A549 (cell line): Measurements from ENCODE around the gene UBR2.

Experiments
- CBX8 ChIP-seq: fragments of 200-600 bp; sonication (generic); IDR thresholded peaks from 2 replicates; pipeline ENCODE4 v1.6.1; 2016
- EHMT2 ChIP-seq: fragments of 200-600 bp; sonication (generic); IDR thresholded peaks from 2 replicates; pipeline ENCODE4 v1.6.1; 2016; ENCODE audit warnings: antibody characterized with exemption, low read depth, mild to moderate bottlenecking, moderate library complexity
- FOSL2 ChIP-seq, 2 experiments: fragments of 450-650 bp in 1 of 2; fragments of >200 bp in 1 of 2; sonication (Bioruptor Twin) in 1 of 2; formaldehyde crosslinking; IDR thresholded peaks; 2 replicates each; pipeline versions ENCODE4 v1.5.0 to v1.6.1; 2016 to 2020; ENCODE audit warnings: mild to moderate bottlenecking in 1 of 2, moderate library complexity in 1 of 2
- HOXA7 ChIP-seq: fragments of 250-450 bp; sonication (Bioruptor Pico); IDR thresholded peaks from 2 replicates; pipeline ENCODE4 v1.5.0; 2020; ENCODE audit warnings: mild to moderate bottlenecking, moderate library complexity
- JUNB ChIP-seq: fragments of >200 bp; sonication (Bioruptor Twin); formaldehyde crosslinking; IDR thresholded peaks from 2 replicates; pipeline ENCODE4 v1.6.1; 2016
- KDM1A ChIP-seq: fragments of 200-600 bp; sonication (generic); IDR thresholded peaks from 2 replicates; pipeline ENCODE4 v1.6.1; 2016; ENCODE audit warnings: low read depth, mild to moderate bottlenecking
- MAX ChIP-seq: IDR thresholded peaks from 2 replicates; pipeline ENCODE4 v1.6.1; 2012
- MAZ ChIP-seq: fragments of 150-350 bp; IDR thresholded peaks from 2 replicates; pipeline ENCODE4 v1.6.1; 2014; ENCODE audit warnings: antibody characterized with exemption, low read depth, low read length, borderline replicate concordance
- POLR2A ChIP-seq: IDR thresholded peaks from 2 replicates; pipeline ENCODE4 v1.6.1; 2012; ENCODE audit warnings: mild to moderate bottlenecking, low read length
- RARB ChIP-seq: fragments of 250-450 bp; sonication (Bioruptor Pico); IDR thresholded peaks from 2 replicates; pipeline ENCODE4 v1.8.0; 2021; ENCODE audit warnings: mild to moderate bottlenecking, moderate library complexity
- REST ChIP-seq: fragments of 200-600 bp; sonication (generic); IDR thresholded peaks from 2 replicates; pipeline ENCODE4 v1.6.1; 2016; ENCODE audit warnings: antibody characterized with exemption, mild to moderate bottlenecking, moderate library complexity
- ZC3H11A ChIP-seq: fragments of 450-650 bp; IDR thresholded peaks from 2 replicates; pipeline ENCODE4 v1.6.1; 2014; ENCODE audit warnings: antibody characterized with exemption, mild to moderate bottlenecking
- ZSCAN20 ChIP-seq: fragments of 250-450 bp; sonication (Bioruptor Pico); IDR thresholded peaks from 2 replicates; pipeline ENCODE4 v1.8.0; 2022; ENCODE audit warnings: mild to moderate bottlenecking, moderate library complexity
- TF ChIP-seq, protein P1 (sequence below): fragments of >200 bp; sonication (Bioruptor Twin); formaldehyde crosslinking; IDR thresholded peaks from 3 replicates; pipeline ENCODE4 v1.5.1; 2016

- TF ChIP-seq POLR2A (no peak), CBX8 (no peak), REST (no peak), ZSCAN20 (no peak), MAX (no peak), EHMT2 (no peak), JUNB (no peak), HOXA7 (CRISPR knock-in tag) (no peak), ZC3H11A (no peak), RARB (CRISPR knock-in tag) (no peak), MAZ (no peak), KDM1A (no peak), FOSL2 (IDR thresholded peaks at IDR 0.05) (no peak), FOSL2 (CRISPR knock-in tag; IDR thresholded peaks at IDR 0.05) (no peak)
- TF ChIP-seq, protein P1, sequence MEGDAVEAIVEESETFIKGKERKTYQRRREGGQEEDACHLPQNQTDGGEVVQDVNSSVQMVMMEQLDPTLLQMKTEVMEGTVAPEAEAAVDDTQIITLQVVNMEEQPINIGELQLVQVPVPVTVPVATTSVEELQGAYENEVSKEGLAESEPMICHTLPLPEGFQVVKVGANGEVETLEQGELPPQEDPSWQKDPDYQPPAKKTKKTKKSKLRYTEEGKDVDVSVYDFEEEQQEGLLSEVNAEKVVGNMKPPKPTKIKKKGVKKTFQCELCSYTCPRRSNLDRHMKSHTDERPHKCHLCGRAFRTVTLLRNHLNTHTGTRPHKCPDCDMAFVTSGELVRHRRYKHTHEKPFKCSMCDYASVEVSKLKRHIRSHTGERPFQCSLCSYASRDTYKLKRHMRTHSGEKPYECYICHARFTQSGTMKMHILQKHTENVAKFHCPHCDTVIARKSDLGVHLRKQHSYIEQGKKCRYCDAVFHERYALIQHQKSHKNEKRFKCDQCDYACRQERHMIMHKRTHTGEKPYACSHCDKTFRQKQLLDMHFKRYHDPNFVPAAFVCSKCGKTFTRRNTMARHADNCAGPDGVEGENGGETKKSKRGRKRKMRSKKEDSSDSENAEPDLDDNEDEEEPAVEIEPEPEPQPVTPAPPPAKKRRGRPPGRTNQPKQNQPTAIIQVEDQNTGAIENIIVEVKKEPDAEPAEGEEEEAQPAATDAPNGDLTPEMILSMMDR = no peak
Measured at GRCh38 chr6:42690151-42690702, 126.4 kb downstream of the UBR2 start.
